ENCODE results near the gene POC1A. TPM values are rescaled to one million over a fixed set of nuclear protein-coding genes. Genes with fewer than 3 reads are reported as not detected.

The POC1A gene
- polyA plus RNA-seq, 3 donors = 7.0 to 8.2 (median 8.1) TPM

GRCh38 chr3:52108302-52109232 is 45.7 kb downstream of the POC1A start:
- DNase-seq (ENCODE audit: low read depth in 3 of 3, low spot score in 2 of 3) = no peak

GRCh38 chr3:52106951-52107611 is 47.1 kb downstream of the POC1A start:
- no peak for DNase-seq (ENCODE audit: low read depth in 3 of 3, low spot score in 2 of 3)

GRCh38 chr3:52104684-52105640 is 49.3 kb downstream of the POC1A start:
- DNase-seq (ENCODE audit: low read depth in 3 of 3, low spot score in 2 of 3) = no peak

GRCh38 chr3:52102934-52103333 is 51.3 kb downstream of the POC1A start:
- no peak for DNase-seq (ENCODE audit: low read depth in 3 of 3, low spot score in 2 of 3)

- DNase-seq (ENCODE audit: low read depth in 3 of 3, low spot score in 2 of 3) = no peak
These were observed 55.2 kb downstream of the POC1A start for GRCh38 chr3:52099001-52099401.

- DNase-seq (ENCODE audit: low read depth in 3 of 3, low spot score in 2 of 3) = no peak
These were observed 56.2 kb downstream of the POC1A start for GRCh38 chr3:52097851-52098507.

- DNase-seq (ENCODE audit: low read depth in 3 of 3, low spot score in 2 of 3) = no peak
These were observed 58.0 kb downstream of the POC1A start for GRCh38 chr3:52095990-52096775.

- DNase-seq (ENCODE audit: low read depth in 3 of 3, low spot score in 2 of 3) = no peak
These were observed 59.4 kb downstream of the POC1A start for GRCh38 chr3:52094571-52095485.

GRCh38 chr3:52093756-52094545 is 60.3 kb downstream of the POC1A start:
- no peak for DNase-seq (ENCODE audit: low read depth in 3 of 3, low spot score in 2 of 3)

- no peak for DNase-seq (ENCODE audit: low read depth in 3 of 3, low spot score in 2 of 3)
These were observed 61.3 kb downstream of the POC1A start for GRCh38 chr3:52092891-52093290.

GRCh38 chr3:52092271-52092660 is 62.0 kb downstream of the POC1A start:
- DNase-seq (ENCODE audit: low read depth in 3 of 3, low spot score in 2 of 3) = no peak

GRCh38 chr3:52091586-52092270 is 62.5 kb downstream of the POC1A start:
- no peak for DNase-seq (ENCODE audit: low read depth in 3 of 3, low spot score in 2 of 3)

- DNase-seq (ENCODE audit: low read depth in 3 of 3, low spot score in 2 of 3) = no peak
These were observed 63.2 kb downstream of the POC1A start for GRCh38 chr3:52090933-52091468.

- no peak for DNase-seq (ENCODE audit: low read depth in 3 of 3, low spot score in 2 of 3)
These were observed 63.9 kb downstream of the POC1A start for GRCh38 chr3:52090131-52090932.

GRCh38 chr3:52089691-52090090 is 64.5 kb downstream of the POC1A start:
- no peak for DNase-seq (ENCODE audit: low read depth in 3 of 3, low spot score in 2 of 3)

Measured in right renal cortex interstitium (tissue), 3 donors.